GM10248 (cell line): ENCODE results near the gene LYZL2.
A peak's percentile ranks its signal among the peaks of the same experiment; 100 is the strongest.
"Not testable (repeated sequence)": the region's sequence is repeated elsewhere in the genome, so short reads cannot be mapped to it uniquely, and the experiment has no call there.

Experiments used
- CTCF ChIA-PET: fragments of 300-600 bp; sonication (Branson Sonifier 250); formaldehyde crosslinking; extraction: SDS; loops from one replicate; lab custom pipeline; 2021; ENCODE audit warnings: antibody characterized with exemption; lab: Yijun Ruan, JAX
- POLR2A ChIA-PET: fragments of 350-650 bp; sonication (Branson Sonifier 250); formaldehyde crosslinking; extraction: SDS; loops from one replicate; lab custom pipeline; 2020; ENCODE audit warnings: antibody characterized with exemption; lab: Yijun Ruan, JAX
- DNase-seq: peaks from one replicate; pipeline ENCODE4 v3.0.0; 2012; ENCODE audit errors: extremely low spot score
- CTCF ChIP-seq: IDR thresholded peaks from 2 replicates; pipeline ENCODE4 v1.5.1; 2012; ENCODE audit warnings: mild to moderate bottlenecking, low read depth; ENCODE audit errors: extremely low read depth, missing control alignments, control extremely low read depth

LYZL2 gene

GRCh38 chr10:30629653-30630052 lies at the start of gene LYZL2:
Gene LYZL2, minus strand, starts transcription at chr10:30629753. Its CDS starts 2,838 bp downstream, at chr10:30626915.
- CTCF ChIA-PET: interaction anchor here (1.0 to 4.3 kb wide), 3 partner anchors 10 to 58 kb away, joined by 3 to 36 read pairs (median 7); no protein-coding TSS in a partner anchor
- DNase-seq: no peak
- POLR2A ChIA-PET: no interaction called here

GRCh38 chr10:30677616-30678015 lies 48.1 kb upstream of the LYZL2 start:
- POLR2A ChIA-PET, DNase-seq, CTCF ChIA-PET: not testable (repeated sequence)

More at GRCh38 chr10:30629653-30630052, at the start of gene LYZL2:
- TF ChIP-seq CTCF: no peak

GRCh38 chr10:30677146-30677545 lies 47.6 kb upstream of the LYZL2 start:
- CTCF ChIA-PET: interaction anchor here (0.9 to 1.2 kb wide), 2 partner anchors 10 to 95 kb away, joined by 3 to 4 read pairs; no protein-coding TSS in a partner anchor
- POLR2A ChIA-PET, DNase-seq: not testable (repeated sequence)

GRCh38 chr10:30675791-30676718 lies 46.5 kb upstream of the LYZL2 start:
- POLR2A ChIA-PET: no interaction called here
- no peak for DNase-seq
- TF ChIP-seq CTCF: no peak
- CTCF ChIA-PET: interaction anchor here (0.9 to 1.2 kb wide), 2 partner anchors 12 to 94 kb away, joined by 3 to 4 read pairs; no protein-coding TSS in a partner anchor

- POLR2A ChIA-PET: no interaction called here
- TF ChIP-seq CTCF: no peak
- DNase-seq: no peak
- CTCF ChIA-PET: interaction anchor here (0.9 to 1.5 kb wide), 2 partner anchors 11 to 13 kb away, joined by 4 read pairs; no protein-coding TSS in a partner anchor
Observed at GRCh38 chr10:30674796-30675195, 45.2 kb upstream of the LYZL2 start.

- CTCF ChIA-PET, DNase-seq, POLR2A ChIA-PET: not testable (repeated sequence)
Observed at GRCh38 chr10:30673262-30673661, 43.7 kb upstream of the LYZL2 start.

GRCh38 chr10:30672338-30672737 lies 42.8 kb upstream of the LYZL2 start:
- CTCF ChIA-PET: interaction anchor here (3.3 to 3.8 kb wide), 2 partner anchors 13 to 32 kb away, joined by 15 to 33 read pairs; no protein-coding TSS in a partner anchor
- POLR2A ChIA-PET, DNase-seq: not testable (repeated sequence)

GRCh38 chr10:30671026-30671616 lies 41.6 kb upstream of the LYZL2 start:
- POLR2A ChIA-PET: no interaction called here
- TF ChIP-seq CTCF: peak; percentile 80
- peak; percentile 56 for DNase-seq
- CTCF ChIA-PET: interaction anchor here (0.6 to 3.8 kb wide), 26 partner anchors 11 to 1137 kb away, joined by 3 to 34 read pairs (median 3); no protein-coding TSS in a partner anchor

GRCh38 chr10:30667982-30668381 lies 38.4 kb upstream of the LYZL2 start:
- POLR2A ChIA-PET, CTCF ChIA-PET, DNase-seq: not testable (repeated sequence)

- DNase-seq, POLR2A ChIA-PET: not testable (repeated sequence)
- CTCF ChIA-PET: interaction anchor here (1.1 to 1.7 kb wide), 4 partner anchors 23 to 270 kb away, joined by 3 to 8 read pairs (median 5); no protein-coding TSS in a partner anchor
Observed at GRCh38 chr10:30663403-30663802, 33.9 kb upstream of the LYZL2 start.
